GM12872 (cell line): ENCODE data around the gene TMOD1.

Experiments used
- CTCF ChIP-seq: IDR thresholded peaks from 3 replicates; pipeline ENCODE4 v1.5.1; 2011; ENCODE audit warnings: low read depth, mild to moderate bottlenecking, low read length, moderate library complexity; ENCODE audit not compliant: insufficient read depth

Gene TMOD1

GRCh38 chr9:97629156-97629555, 127.7 kb downstream of the TMOD1 start:
- TF ChIP-seq CTCF = no peak

- no peak for TF ChIP-seq CTCF
Observed at GRCh38 chr9:97630591-97630990, 129.1 kb downstream of the TMOD1 start.

- no peak for TF ChIP-seq CTCF
Observed at GRCh38 chr9:97632248-97632984, 130.9 kb downstream of the TMOD1 start.

GRCh38 chr9:97632985-97633858, 131.8 kb downstream of the TMOD1 start, which contains the start of the genes NCBP1 and TSTD2:
Gene NCBP1 (plus strand): TSS chr9:97633821. CDS start chr9:97633882, 61 bp downstream.
Gene TSTD2 (minus strand): TSS chr9:97633368. CDS start chr9:97627562, 5,806 bp downstream.
- TF ChIP-seq CTCF = no peak

- TF ChIP-seq CTCF = no peak
Observed at GRCh38 chr9:97633859-97634490, 132.5 kb downstream of the TMOD1 start.

GRCh38 chr9:97635026-97635425, 133.6 kb downstream of the TMOD1 start:
- no peak for TF ChIP-seq CTCF

GRCh38 chr9:97636903-97637302, 135.4 kb downstream of the TMOD1 start:
- TF ChIP-seq CTCF = no peak
